Smooth muscle cell (in vitro differentiated cells): ENCODE results near the gene PCBD1. TPM values are rescaled to one million over a fixed set of nuclear protein-coding genes. Genes with fewer than 3 reads are reported as not detected.
A peak's percentile ranks its signal among the peaks of the same experiment; 100 is the strongest.

Source experiments
- DNase-seq: peaks from one replicate; lab custom pipeline; 2025; ENCODE audit not compliant: unreplicated experiment; lab: John Stamatoyannopoulos, UW
- H2AFZ ChIP-seq: fragments of 200-600 bp; sonication (generic); 2 replicates; pipeline ENCODE4 v1.6.0; 2016; ENCODE audit warnings: antibody characterized with exemption, low read depth, mild to moderate bottlenecking
- H3F3A ChIP-seq: fragments of 200-600 bp; sonication (generic); 2 replicates; pipeline ENCODE4 v1.6.0; 2017; ENCODE audit warnings: antibody characterized with exemption, low read depth
- H3K27ac ChIP-seq: fragments of 200-600 bp; sonication (generic); 2 replicates; pipeline ENCODE4 v1.5.1; 2016; ENCODE audit warnings: low read depth, mild to moderate bottlenecking
- H3K27me3 ChIP-seq: fragments of 200-600 bp; sonication (generic); 2 replicates; pipeline ENCODE4 v1.6.1; 2016; ENCODE audit warnings: low read depth, mild to moderate bottlenecking
- H3K36me3 ChIP-seq: fragments of 200-600 bp; sonication (generic); 2 replicates; pipeline ENCODE4 v1.5.1; 2016; ENCODE audit warnings: low read depth
- H3K4me1 ChIP-seq: fragments of 200-600 bp; sonication (generic); 2 replicates; pipeline ENCODE4 v1.5.1; 2016; ENCODE audit warnings: low read depth
- H3K4me2 ChIP-seq: fragments of 200-600 bp; sonication (generic); 2 replicates; pipeline ENCODE4 v1.6.0; 2016; ENCODE audit warnings: mild to moderate bottlenecking
- H3K4me3 ChIP-seq: fragments of 200-600 bp; sonication (generic); 2 replicates; pipeline ENCODE4 v1.5.1; 2016; ENCODE audit warnings: mild to moderate bottlenecking
- H3K79me2 ChIP-seq: fragments of 200-600 bp; sonication (generic); 2 replicates; pipeline ENCODE4 v1.6.0; 2016; ENCODE audit warnings: low read depth, mild to moderate bottlenecking
- H3K9ac ChIP-seq: fragments of 200-600 bp; sonication (generic); 2 replicates; pipeline ENCODE4 v1.6.0; 2016; ENCODE audit warnings: low read depth
- H3K9me3 ChIP-seq: fragments of 200-600 bp; sonication (generic); replicated peaks from 2 replicates; pipeline ENCODE4 v1.5.1; 2016; ENCODE audit warnings: low read depth
- H4K20me1 ChIP-seq: fragments of 200-600 bp; sonication (generic); 2 replicates; pipeline ENCODE4 v1.6.0; 2016; ENCODE audit warnings: low read depth
- WGBS: methylation state at CpG from one replicate; pipeline ENCODE4 v1.1.7; 2016; ENCODE audit warnings: low lambda C conversion rate; 5-methylcytosine and 5-hydroxymethylcytosine counted together
- polyA plus RNA-seq: library from polyadenylated mRNA; unstranded; fragments of >200 nt; fragmentation: Nextera tagmentation; extraction: Ambion mirVana; gene quantifications from 2 replicates; pipeline ENCODE4 v1.2.1, GENCODE V29; 2016
- total RNA-seq: library from RNA; depleted of rRNA; stranded (reverse); fragments of >200 nt; gene quantifications from 2 replicates; pipeline ENCODE4 v1.2.3, GENCODE V29; 2014
- TF ChIP-seq, protein P1 (sequence below): fragments of 200-600 bp; sonication (generic); IDR thresholded peaks from 2 replicates; pipeline ENCODE4 v1.5.1; 2017; ENCODE audit warnings: borderline replicate concordance, mild to moderate bottlenecking, antibody characterized with exemption; ENCODE audit not compliant: insufficient read depth, poor library complexity, severe bottlenecking

The PCBD1 gene
- total and polyA plus RNA-seq, 2 experiments from 2014 or later = 34.7 TPM

- H3F3A ChIP-seq = peaks cover 8% of the 10 kb centered on the region
- no peak for DNase-seq
- TF ChIP-seq, protein P1, sequence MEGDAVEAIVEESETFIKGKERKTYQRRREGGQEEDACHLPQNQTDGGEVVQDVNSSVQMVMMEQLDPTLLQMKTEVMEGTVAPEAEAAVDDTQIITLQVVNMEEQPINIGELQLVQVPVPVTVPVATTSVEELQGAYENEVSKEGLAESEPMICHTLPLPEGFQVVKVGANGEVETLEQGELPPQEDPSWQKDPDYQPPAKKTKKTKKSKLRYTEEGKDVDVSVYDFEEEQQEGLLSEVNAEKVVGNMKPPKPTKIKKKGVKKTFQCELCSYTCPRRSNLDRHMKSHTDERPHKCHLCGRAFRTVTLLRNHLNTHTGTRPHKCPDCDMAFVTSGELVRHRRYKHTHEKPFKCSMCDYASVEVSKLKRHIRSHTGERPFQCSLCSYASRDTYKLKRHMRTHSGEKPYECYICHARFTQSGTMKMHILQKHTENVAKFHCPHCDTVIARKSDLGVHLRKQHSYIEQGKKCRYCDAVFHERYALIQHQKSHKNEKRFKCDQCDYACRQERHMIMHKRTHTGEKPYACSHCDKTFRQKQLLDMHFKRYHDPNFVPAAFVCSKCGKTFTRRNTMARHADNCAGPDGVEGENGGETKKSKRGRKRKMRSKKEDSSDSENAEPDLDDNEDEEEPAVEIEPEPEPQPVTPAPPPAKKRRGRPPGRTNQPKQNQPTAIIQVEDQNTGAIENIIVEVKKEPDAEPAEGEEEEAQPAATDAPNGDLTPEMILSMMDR = no peak
- H3K9ac ChIP-seq = no peak overlapping the region
- H3K4me1 ChIP-seq = peaks cover 6% of the 10 kb centered on the region
- peaks cover 11% of the 10 kb centered on the region for H3K27me3 ChIP-seq
- peaks cover 26% of the 10 kb centered on the region for H4K20me1 ChIP-seq
- no peaks in the 10 kb centered on the region for H3K9me3 ChIP-seq
- no peak overlapping the region for H2AFZ ChIP-seq
- no peak overlapping the region for H3K27ac ChIP-seq
- H3K4me3 ChIP-seq = no peak overlapping the region
- peak overlapping the region; percentile 67 for H3K4me2 ChIP-seq
- H3K36me3 ChIP-seq = no peaks in the 10 kb centered on the region
- no peaks in the 10 kb centered on the region for H3K79me2 ChIP-seq
- WGBS = 33% methylated on average over 8 of the region's 8 CpGs
Observed at GRCh38 chr10:70928140-70928539, 39.8 kb upstream of the PCBD1 start.

DNA sequence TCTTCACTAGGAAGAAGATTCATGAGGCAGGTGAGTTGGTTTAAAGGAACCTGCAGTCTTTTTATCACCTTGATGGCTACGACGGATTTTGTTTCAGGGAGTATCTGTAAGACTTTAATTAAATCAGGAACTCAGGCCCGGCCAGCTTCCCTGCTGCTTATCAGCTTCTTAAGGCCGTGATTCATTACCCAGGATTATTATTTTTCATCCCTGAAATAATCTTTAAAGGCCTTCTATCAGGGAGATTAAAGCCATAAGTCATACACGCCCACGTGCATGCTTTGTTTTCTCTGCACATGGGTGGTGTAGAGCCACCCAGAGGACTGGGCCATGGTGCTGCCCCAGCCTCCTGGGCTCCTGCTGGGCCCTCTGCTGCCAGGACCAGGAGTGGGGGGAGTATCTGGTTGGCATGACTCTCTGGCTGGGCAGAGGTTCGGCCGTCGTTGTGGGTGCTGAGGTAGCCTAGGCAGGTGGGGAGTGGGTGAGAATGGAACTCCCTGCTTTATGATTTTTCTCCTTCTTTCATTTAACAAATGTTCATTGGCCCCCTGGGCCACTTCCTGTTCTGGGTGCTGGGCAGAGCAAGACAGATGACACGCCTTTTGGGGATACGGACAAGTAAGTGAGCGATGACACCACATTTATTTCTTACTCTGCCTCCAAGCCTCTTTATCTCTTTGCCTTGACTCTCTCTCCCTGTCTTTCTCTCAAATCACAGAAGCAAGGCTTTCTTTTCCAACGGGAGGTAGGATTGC, 39.0 kb upstream of the PCBD1 start:
- no peak overlapping the region for H3K9ac ChIP-seq
- peaks cover 13% of the 10 kb centered on the region for H3K27me3 ChIP-seq
- H3K4me2 ChIP-seq = peak overlapping the region; percentile 67
- WGBS = 31% methylated on average over 13 of the region's 13 CpGs
- TF ChIP-seq, protein P1 = no peak
- no peak overlapping the region for H3K4me3 ChIP-seq
- peaks cover 8% of the 10 kb centered on the region for H3F3A ChIP-seq
- no peak for DNase-seq
- H2AFZ ChIP-seq = no peak overlapping the region
- no peaks in the 10 kb centered on the region for H3K36me3 ChIP-seq
- H4K20me1 ChIP-seq = peaks cover 26% of the 10 kb centered on the region
- no peaks in the 10 kb centered on the region for H3K9me3 ChIP-seq
- peak overlapping the region; percentile 44 for H3K27ac ChIP-seq
- H3K4me1 ChIP-seq = peaks cover 6% of the 10 kb centered on the region
- H3K79me2 ChIP-seq = no peaks in the 10 kb centered on the region

- no peaks in the 10 kb centered on the region for H3K9me3 ChIP-seq
- H3K27me3 ChIP-seq = peaks cover 22% of the 10 kb centered on the region
- H4K20me1 ChIP-seq = peaks cover 22% of the 10 kb centered on the region
- H2AFZ ChIP-seq = no peak overlapping the region
- no peaks in the 10 kb centered on the region for H3K36me3 ChIP-seq
- H3K4me3 ChIP-seq = no peak overlapping the region
- H3K4me2 ChIP-seq = peak overlapping the region; percentile 67
- H3F3A ChIP-seq = peaks cover 8% of the 10 kb centered on the region
- 82% methylated on average over 18 of the region's 18 CpGs for WGBS
- DNase-seq = no peak
- no peaks in the 10 kb centered on the region for H3K79me2 ChIP-seq
- H3K9ac ChIP-seq = no peak overlapping the region
- peaks cover 6% of the 10 kb centered on the region for H3K4me1 ChIP-seq
- TF ChIP-seq, protein P1 = no peak
- no peak overlapping the region for H3K27ac ChIP-seq
Observed at GRCh38 chr10:70926226-70927000, 38.0 kb upstream of the PCBD1 start.
